C1 segment of cervical spinal cord (tissue), 14 donors: Measurements from ENCODE around the gene ANKS1B.

Experiments used
- DNase-seq, 14 donors: peaks; one replicate each; lab custom pipeline; 2025; lab: John Stamatoyannopoulos, UW

Gene ANKS1B

DNA sequence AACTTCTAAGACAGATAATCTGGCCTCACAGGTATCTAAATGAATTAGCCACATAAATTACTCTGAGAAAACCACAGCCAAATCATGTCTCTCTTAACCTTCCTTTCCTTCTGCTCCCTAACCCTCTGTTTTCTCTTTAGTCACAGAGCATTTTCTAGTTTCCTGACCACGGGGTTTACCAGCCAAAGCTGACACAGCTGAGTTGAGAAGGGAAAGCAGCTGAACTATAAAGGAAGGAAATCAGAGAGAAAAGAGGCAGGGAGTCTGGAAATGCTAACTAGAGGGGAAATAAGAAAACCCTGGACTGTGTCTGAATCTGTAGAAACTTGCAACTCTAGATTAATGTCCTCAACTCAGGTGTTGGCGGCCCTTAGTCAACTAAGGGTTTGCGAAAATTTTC, 24.4 kb downstream of the ANKS1B start:
- peak in 1 of 14 donors; percentile 84 for DNase-seq

DNA sequence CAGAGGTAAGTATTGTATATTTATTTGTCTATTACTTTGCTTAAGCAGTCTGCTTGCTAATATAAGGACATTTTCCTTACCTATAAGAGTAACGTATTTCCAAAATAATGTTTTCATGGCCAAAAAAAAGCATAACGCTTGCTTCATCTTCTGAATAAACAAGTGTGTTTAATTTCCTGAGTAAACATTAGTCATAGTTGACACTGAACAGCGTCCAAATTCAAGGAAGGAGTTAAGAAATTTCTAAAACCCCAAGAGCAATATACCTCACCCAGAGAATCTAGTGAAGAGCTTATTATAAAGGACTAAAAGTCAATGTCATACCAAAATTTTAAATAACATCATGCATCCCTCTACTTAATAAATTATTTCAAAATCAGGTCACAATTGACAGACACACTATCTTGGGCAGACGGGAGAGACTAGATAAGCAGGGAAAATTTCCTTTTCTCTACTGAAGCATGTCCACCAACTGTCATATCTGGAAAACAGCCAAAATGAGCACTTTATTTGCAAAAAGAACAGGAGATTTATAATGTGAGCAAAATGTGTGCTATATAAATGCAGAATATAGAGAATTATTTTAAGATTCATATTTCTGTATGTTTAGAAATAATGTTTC, 25.1 kb downstream of the ANKS1B start:
- DNase-seq: peak in 1 of 14 donors; percentile 89

GRCh38 chr12:99957866-99958466, 26.8 kb downstream of the ANKS1B start:
- peak in 1 of 14 donors; percentile 54 for DNase-seq

DNA sequence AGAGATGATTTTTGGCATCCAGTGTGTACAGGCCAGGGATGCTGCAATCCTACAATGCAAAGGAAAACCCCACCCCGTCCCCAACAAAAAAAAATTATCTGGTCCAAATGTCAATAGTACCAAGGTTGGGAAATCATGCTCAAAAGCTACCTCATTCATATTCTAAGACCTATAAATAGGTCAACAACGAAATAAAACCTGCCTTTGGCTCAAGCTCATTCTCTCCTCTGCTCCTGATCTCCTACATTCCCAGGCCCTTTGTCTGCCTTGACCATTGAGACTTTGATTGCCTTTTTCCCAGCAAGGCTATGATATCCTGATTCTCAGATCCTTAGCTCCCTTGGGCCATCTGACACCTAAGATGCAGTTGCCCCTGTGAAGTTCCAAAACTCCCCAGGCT, 30.0 kb downstream of the ANKS1B start:
- DNase-seq: peak in 1 of 14 donors; percentile 36

- DNase-seq: peak in 1 of 14 donors; percentile 15
Observed at GRCh38 chr12:99948370-99948769, 36.4 kb downstream of the ANKS1B start.

GRCh38 chr12:99946131-99946530, 38.6 kb downstream of the ANKS1B start:
- no peak for DNase-seq

DNA sequence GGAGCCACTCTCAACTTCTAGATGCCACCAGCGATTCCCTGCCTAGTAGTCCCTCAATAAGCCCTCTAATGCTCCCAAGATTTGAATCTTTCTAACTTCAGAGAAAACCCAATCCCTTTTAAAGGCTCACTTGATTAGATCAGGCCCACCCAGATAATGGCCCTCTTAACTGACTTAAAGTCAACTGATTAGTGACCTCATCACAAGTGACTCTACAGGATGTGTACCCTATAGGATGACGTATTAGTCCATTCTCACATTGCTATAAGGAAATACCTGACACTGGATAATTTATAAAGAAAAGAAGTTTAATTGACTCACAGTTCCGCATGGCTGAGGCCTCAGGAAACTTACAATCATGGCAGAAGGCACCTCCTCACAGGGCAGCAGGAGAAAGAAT, 49.1 kb downstream of the ANKS1B start:
- DNase-seq: no peak

- no peak for DNase-seq
Observed at GRCh38 chr12:99926511-99927169, 58.1 kb downstream of the ANKS1B start.

DNA sequence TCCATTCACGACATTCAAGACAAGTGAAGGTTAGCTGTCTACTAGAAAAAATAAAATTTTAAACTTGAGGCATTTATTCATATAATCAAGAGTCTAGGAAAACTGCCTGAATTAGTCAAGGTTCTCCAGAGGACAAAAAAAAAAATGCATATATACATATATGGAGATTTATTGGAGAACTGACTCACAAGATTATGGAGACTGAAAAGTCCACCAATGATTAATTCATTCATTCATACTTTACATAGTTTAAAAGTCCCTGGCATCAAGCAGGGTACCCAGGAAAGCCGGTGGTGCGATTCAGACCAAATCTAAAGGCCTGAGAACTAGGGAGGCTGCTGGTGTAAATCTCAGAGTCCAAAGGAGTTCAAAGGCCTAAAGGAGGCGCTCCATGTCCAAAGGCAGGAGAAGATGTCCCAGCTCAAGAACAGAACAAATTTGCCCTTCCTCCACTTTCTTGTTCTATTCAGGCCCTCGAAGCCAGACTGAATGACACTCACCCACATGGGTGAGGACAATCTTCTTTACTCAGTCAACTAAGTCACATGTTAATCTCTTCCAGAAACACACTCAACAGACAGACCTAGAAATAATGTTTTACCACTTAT, 64.3 kb downstream of the ANKS1B start:
- no peak for DNase-seq

- DNase-seq: no peak
Observed at GRCh38 chr12:99917711-99918402, 66.9 kb downstream of the ANKS1B start.

DNA sequence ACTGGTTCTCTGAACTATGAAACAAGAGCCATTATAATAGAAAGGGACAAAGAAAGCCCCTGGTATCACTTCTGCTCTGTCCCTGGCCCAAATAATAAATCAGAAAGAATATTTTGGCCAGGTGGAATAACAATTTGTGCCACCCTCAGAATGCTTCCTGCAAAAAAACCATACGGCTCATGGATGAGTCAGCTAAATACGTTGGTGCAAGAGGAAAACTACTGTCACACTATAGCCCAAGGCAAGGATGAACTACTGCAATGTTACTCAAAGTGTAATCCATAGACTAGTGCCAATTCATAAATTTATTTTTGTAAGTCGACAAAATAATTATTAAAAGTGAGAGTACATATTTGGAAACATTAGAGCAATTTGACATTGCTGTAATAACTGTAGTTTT, 68.2 kb downstream of the ANKS1B start:
- DNase-seq: no peak

GRCh38 chr12:99915251-99916082, 69.3 kb downstream of the ANKS1B start:
- no peak for DNase-seq

GRCh38 chr12:99914206-99914605, 70.5 kb downstream of the ANKS1B start:
- no peak for DNase-seq

GRCh38 chr12:99911967-99912366, 72.8 kb downstream of the ANKS1B start:
- no peak for DNase-seq

- DNase-seq: no peak
Observed at GRCh38 chr12:99911081-99911480, 73.7 kb downstream of the ANKS1B start.

DNA sequence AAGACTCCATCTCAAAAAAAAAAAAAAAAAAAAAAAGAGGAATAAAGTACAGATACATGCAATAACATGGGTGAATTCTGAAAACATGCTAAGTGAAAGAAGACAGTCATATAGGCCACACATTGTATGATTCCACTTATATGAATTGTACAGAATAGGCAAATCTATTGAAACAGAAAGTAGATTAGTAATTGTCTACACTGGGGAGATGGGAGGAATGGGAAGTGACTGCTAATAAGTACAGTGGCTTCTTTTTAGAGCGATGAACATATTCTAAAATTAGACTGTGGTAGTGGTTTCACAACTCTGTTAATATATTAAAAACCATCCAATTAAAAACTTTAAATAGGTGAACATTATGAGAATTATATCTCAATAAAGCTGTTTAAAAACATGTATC, 74.4 kb downstream of the ANKS1B start:
- no peak for DNase-seq

DNA sequence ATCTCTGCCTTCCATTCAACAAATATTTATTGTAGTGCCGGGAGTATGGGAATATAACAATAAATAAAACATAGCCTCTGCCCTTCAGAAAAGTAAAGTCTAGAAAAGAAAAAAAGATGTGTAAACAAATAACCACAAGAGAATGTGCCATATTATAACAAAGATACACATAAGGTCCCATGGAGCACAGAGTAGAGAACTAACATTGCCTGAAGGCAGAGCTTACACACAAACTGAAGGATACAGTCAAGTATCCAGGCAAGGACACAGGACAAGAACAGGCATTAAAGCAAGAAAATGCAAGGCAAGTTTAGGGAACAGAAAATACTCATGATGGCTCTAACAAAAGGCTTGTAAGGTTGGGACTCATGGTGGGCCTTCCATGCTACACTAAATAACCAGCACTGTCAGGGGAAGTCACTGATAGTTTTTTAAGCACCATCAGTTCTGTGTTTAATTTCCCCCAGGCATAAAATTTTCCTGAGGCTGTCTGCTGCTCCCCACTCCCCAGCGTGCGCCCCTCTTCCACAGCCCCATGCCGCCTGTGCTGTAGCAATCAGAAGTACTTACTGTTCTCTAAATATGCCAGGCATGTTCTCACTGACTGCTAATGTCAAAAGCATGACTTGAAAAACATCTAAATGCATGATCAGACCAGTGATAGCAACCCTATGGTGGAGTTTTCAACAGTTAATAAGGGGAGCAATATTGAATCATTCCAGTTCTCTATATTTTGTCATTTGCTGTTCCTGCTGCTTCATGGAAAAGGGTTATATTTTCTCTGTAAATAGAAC, 77.8 kb downstream of the ANKS1B start:
- DNase-seq: no peak

- DNase-seq: peak in 1 of 14 donors; percentile 41
Observed at GRCh38 chr12:99901181-99901580, 83.6 kb downstream of the ANKS1B start.

GRCh38 chr12:99898645-99899044, 86.1 kb downstream of the ANKS1B start:
- DNase-seq: no peak

DNA sequence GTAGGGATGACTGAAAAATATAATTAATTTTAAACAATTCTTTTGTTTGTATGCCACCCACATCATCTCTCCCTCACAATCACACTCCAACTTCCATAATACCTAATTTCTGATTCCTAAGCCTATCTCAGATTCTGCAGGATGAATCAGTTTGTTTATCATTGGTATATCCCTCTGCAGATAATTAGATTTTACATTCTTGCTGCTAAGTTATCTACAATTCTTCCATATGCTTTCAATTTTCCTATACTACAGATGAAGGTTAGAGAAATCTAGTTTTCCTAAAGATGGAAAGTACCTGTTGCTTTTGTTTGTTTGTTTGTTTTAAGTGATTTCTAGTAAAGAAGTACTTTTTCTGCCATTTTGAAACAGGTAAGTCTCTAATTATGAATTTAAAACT, 105.3 kb downstream of the ANKS1B start:
- DNase-seq: no peak
